Neutrophil (primary cell): ENCODE data around the gene DPYSL3.

Experiments
- H3K27ac ChIP-seq: fragments of 200-600 bp; sonication (generic); 2 replicates; pipeline ENCODE4 v1.5.1; 2016; ENCODE audit warnings: mild to moderate bottlenecking, moderate library complexity
- H3K27me3 ChIP-seq: fragments of 200-600 bp; sonication (generic); 2 replicates; pipeline ENCODE4 v1.6.0; 2016; ENCODE audit warnings: mild to moderate bottlenecking
- H3K36me3 ChIP-seq: fragments of 200-600 bp; sonication (generic); 2 replicates; pipeline ENCODE4 v1.5.1; 2017
- H3K4me1 ChIP-seq, 2 experiments: fragments of 200-600 bp in 1 of 2; sonication (generic) in 1 of 2; 1 replicate in 1 of 2; 2 replicates in 1 of 2; pipeline versions ENCODE4 v1.5.1 to v1.6.1; 2013 to 2016; ENCODE audit warnings: low read depth in 1 of 2, low read length in 1 of 2, mild to moderate bottlenecking in 1 of 2, moderate library complexity in 1 of 2; ENCODE audit not compliant: control insufficient read depth in 1 of 2, insufficient read depth in 1 of 2
- H3K4me3 ChIP-seq, 2 experiments: fragments of 200-600 bp in 1 of 2; sonication (generic) in 1 of 2; 1 replicate in 1 of 2; 2 replicates in 1 of 2; pipeline ENCODE4 v1.5.1; 2013 to 2016; ENCODE audit warnings: low read depth in 1 of 2, low read length in 1 of 2, mild to moderate bottlenecking in 1 of 2, moderate library complexity in 1 of 2
- H3K9me3 ChIP-seq: fragments of 200-600 bp; sonication (generic); 2 replicates; pipeline ENCODE4 v1.5.1; 2016
- CTCF ChIP-seq: fragments of 200-600 bp; sonication (generic); IDR thresholded peaks from 2 replicates; pipeline ENCODE4 v1.5.1; 2016; ENCODE audit warnings: antibody characterized with exemption

DPYSL3 gene

GRCh38 chr5:147400126-147400809 lies 109.6 kb downstream of the DPYSL3 start:
- no peaks in the 10 kb centered on the region for H3K27me3 ChIP-seq
- no peaks in the 10 kb centered on the region for H3K4me1 ChIP-seq
- no peaks in the 10 kb centered on the region for H3K36me3 ChIP-seq
- no peak overlapping the region for H3K27ac ChIP-seq
- no peaks in the 10 kb centered on the region for H3K9me3 ChIP-seq
- H3K4me3 ChIP-seq, result no peak overlapping the region
- TF ChIP-seq CTCF, result no peak

- no peaks in the 10 kb centered on the region for H3K27me3 ChIP-seq
- no peaks in the 10 kb centered on the region for H3K4me1 ChIP-seq
- TF ChIP-seq CTCF, result no peak
- H3K9me3 ChIP-seq, result no peaks in the 10 kb centered on the region
- H3K4me3 ChIP-seq, result no peak overlapping the region
- no peak overlapping the region for H3K27ac ChIP-seq
- no peaks in the 10 kb centered on the region for H3K36me3 ChIP-seq
These were observed 111.0 kb downstream of the DPYSL3 start for GRCh38 chr5:147398860-147399259.

GRCh38 chr5:147397616-147398015 lies 112.3 kb downstream of the DPYSL3 start:
- Histone ChIP-seq H3K36me3 (no peaks in the 10 kb centered on the region), H3K9me3 (no peaks in the 10 kb centered on the region), H3K4me1 (no peaks in the 10 kb centered on the region), H3K27me3 (no peaks in the 10 kb centered on the region), H3K27ac (no peak overlapping the region), H3K4me3 (no peak overlapping the region)
- no peak for TF ChIP-seq CTCF

GRCh38 chr5:147396070-147396823 lies 113.6 kb downstream of the DPYSL3 start:
- Histone ChIP-seq H3K36me3 (no peaks in the 10 kb centered on the region), H3K27ac (no peak overlapping the region), H3K9me3 (no peaks in the 10 kb centered on the region), H3K4me3 (no peak overlapping the region), H3K27me3 (no peaks in the 10 kb centered on the region), H3K4me1 (no peaks in the 10 kb centered on the region)
- TF ChIP-seq CTCF, result no peak

GRCh38 chr5:147393874-147394672 lies 115.8 kb downstream of the DPYSL3 start:
- no peak for TF ChIP-seq CTCF

More at GRCh38 chr5:147393874-147394672, 115.8 kb downstream of the DPYSL3 start:
- Histone ChIP-seq H3K9me3 (no peaks in the 10 kb centered on the region), H3K36me3 (no peaks in the 10 kb centered on the region), H3K27me3 (no peaks in the 10 kb centered on the region), H3K4me3 (no peak overlapping the region), H3K4me1 (no peaks in the 10 kb centered on the region), H3K27ac (no peak overlapping the region)
